Measurements from ENCODE around the gene PSG7. TPM values are rescaled to one million over a fixed set of nuclear protein-coding genes. Genes with fewer than 3 reads are reported as not detected.

Gene PSG7
- total RNA-seq: 0.30 TPM in 1 of 2 replicates, not detected in the other

DNA sequence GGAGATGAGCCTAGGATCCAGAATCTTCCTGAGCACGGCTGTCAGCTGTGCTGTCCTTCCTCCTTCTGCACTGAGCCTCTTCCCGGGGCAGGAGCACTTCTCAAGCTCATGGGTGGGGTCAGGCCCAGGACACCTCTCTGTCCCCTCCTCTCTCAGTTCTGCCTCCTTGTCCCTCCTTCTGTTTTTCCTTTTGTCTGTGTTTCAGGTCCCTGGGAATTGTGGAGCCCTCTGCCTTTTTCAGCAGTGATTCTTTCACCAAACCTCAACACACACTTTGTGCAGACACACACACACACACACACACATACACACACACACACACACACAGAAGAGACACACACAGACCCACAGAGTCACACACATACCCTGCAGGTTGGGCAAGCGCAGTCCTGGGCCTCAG is at the start of gene PSG7:
TSS of gene PSG7 (minus strand) at position 101 of the 400 bp plus-strand sequence. CDS start 131 bp downstream, outside the sequence.

DNA sequence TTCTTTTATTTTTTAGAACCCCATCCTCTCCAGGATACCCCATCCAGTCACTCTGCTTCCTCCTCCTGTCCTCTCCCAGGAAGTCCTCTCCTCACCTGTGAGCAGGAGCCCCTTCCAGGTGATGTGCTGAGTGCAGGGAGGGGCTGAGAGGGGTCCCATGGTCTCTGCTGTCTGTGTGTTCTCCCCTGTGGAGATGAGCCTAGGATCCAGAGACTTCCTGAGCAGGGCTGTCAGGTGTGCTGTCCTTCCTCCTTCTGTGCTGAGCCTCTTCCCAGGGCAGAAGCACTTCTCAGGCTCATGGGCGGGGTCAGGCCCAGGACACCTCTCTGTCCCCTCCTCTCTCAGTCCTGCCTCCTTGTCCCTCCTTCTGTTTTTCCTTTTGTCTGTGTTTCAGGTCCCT is 19.4 kb downstream of the PSG7 start, which contains the start of gene PSG6:
TSS of gene PSG6 (minus strand) at position 261 of the 400 bp plus-strand sequence. CDS start at position 159, 102 bp downstream.

DNA sequence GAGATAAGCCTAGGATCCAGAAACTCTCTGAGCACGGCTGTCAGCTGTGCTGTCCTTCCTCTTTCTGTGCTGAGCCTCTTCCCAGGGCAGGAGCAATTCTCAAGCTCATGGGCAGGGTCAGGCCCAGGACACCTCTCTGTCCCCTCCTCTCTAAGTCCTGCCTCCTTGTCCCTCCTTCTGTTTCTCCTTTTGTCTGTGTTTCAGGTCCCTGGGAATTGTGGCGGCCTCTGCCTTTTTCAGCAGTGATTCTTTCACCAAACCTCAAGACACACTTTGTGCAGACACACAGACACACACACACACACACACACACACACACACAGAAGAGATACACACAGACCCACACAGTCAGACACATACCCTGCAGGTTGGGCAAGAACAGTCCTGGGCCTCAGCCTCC is 57.4 kb downstream of the PSG7 start, which contains the start of gene PSG1:
TSS of gene PSG1 (minus strand) at position 101 of the 400 bp plus-strand sequence. CDS start 132 bp downstream, outside the sequence.

Other genes with a start within 250 kb of the PSG7 start
- not detected in 2 replicates for gene PSG3, start 196.7 kb downstream of the PSG7 start, total RNA-seq
- gene PSG8, start 171.5 kb downstream of the PSG7 start, total RNA-seq: not detected in 2 replicates
- 1.7 TPM in 1 of 2 replicates, not detected in the other for gene PSG1, start 57.5 kb downstream of the PSG7 start, total RNA-seq
- not detected in 2 replicates for gene PSG6, start 19.3 kb downstream of the PSG7 start, total RNA-seq
- not detected in 2 replicates for gene PSG11, start 89.3 kb upstream of the PSG7 start, total RNA-seq
- gene PSG2, start 145.5 kb upstream of the PSG7 start, total RNA-seq: 0.13 and 0.73 TPM in 2 replicates
- 0.26 and 6.9 TPM in 2 replicates for gene PSG5, start 249.3 kb upstream of the PSG7 start, total RNA-seq

Data from smooth muscle cell of the pulmonary artery (primary cell).